Left ventricle myocardium inferior (tissue), 1 donor: ENCODE measurements around the gene HDAC3. TPM values are rescaled to one million over a fixed set of nuclear protein-coding genes. Genes with fewer than 3 reads are reported as not detected.

ENCODE experiments used
- DNase-seq: peaks from one replicate; pipeline ENCODE4 v3.0.0-alpha.2; 2020
- H3K27ac ChIP-seq: fragments of 200-600 bp; replicated peaks from 2 replicates; pipeline ENCODE4 v1.8.0; 2021
- H3K27me3 ChIP-seq: fragments of 200-600 bp; 2 replicates; pipeline ENCODE4 v1.8.0; 2021; ENCODE audit warnings: low read depth
- H3K36me3 ChIP-seq: fragments of 200-600 bp; 2 replicates; pipeline ENCODE4 v1.8.0; 2021
- H3K4me1 ChIP-seq: fragments of 200-600 bp; 2 replicates; pipeline ENCODE4 v1.8.0; 2021
- H3K4me3 ChIP-seq: fragments of 200-600 bp; 2 replicates; pipeline ENCODE4 v1.8.0; 2021; ENCODE audit warnings: mild to moderate bottlenecking, moderate library complexity
- H3K9me3 ChIP-seq: fragments of 200-600 bp; replicated peaks from 2 replicates; pipeline ENCODE4 v1.8.0; 2021
- CTCF ChIP-seq: fragments of 200-600 bp; IDR thresholded peaks from 2 replicates; pipeline ENCODE4 v1.8.0; 2021; ENCODE audit warnings: antibody characterized with exemption, mild to moderate bottlenecking, borderline replicate concordance
- intact Hi-C: fragments of 100-400 bp; cut with micrococcal nuclease; formaldehyde crosslinking; loops from one replicate; pipeline ENCODE4 v1.11.0; 2022
- total RNA-seq: library from RNA; stranded (reverse); fragmentation: NEBNext Ultra II Directional; extraction: Animal tissue kit (Norgen Biotek cat#: 25700); gene quantifications from one replicate; pipeline ENCODE4 v1.2.1, GENCODE V29; 2021
- donor health status: DM: no; HTN: yes; CAD: no; lungs with severe emphysema.

The HDAC3 gene
- total RNA-seq, 1 donor from 2014 or later: 27.4 TPM

- Histone ChIP-seq H3K27ac (no peak overlapping the region), H3K4me1 (no peaks in the 10 kb centered on the region), H3K4me3 (no peak overlapping the region), H3K27me3 (no peaks in the 10 kb centered on the region), H3K36me3 (peaks cover 62% of the 10 kb centered on the region), H3K9me3 (no peaks in the 10 kb centered on the region)
- DNase-seq: no peak
- intact Hi-C loops: loop anchor here (5.0 kb wide), 1 partner anchor 36 kb away; no protein-coding TSS in a partner anchor
- TF ChIP-seq CTCF: no peak
Observed at GRCh38 chr5:141586246-141586645, 50.4 kb downstream of the HDAC3 start.

- peaks cover 68% of the 10 kb centered on the region for H3K36me3 ChIP-seq
- intact Hi-C loops: loop anchor here (5.0 kb wide), 1 partner anchor 37 kb away; no protein-coding TSS in a partner anchor
Observed at GRCh38 chr5:141585594-141585993, 51.1 kb downstream of the HDAC3 start.

GRCh38 chr5:141574122-141574510 is 62.5 kb downstream of the HDAC3 start:
- Histone ChIP-seq H3K4me3 (no peak overlapping the region), H3K36me3 (peaks cover 92% of the 10 kb centered on the region), H3K27me3 (no peaks in the 10 kb centered on the region), H3K4me1 (no peaks in the 10 kb centered on the region), H3K9me3 (no peaks in the 10 kb centered on the region), H3K27ac (no peak overlapping the region)
- intact Hi-C loops: no loop called here
- TF ChIP-seq CTCF: no peak
- DNase-seq: no peak

More at GRCh38 chr5:141585594-141585993, 51.1 kb downstream of the HDAC3 start:
- Histone ChIP-seq H3K4me3 (no peak overlapping the region), H3K9me3 (no peaks in the 10 kb centered on the region), H3K27me3 (no peaks in the 10 kb centered on the region), H3K4me1 (no peaks in the 10 kb centered on the region), H3K27ac (no peak overlapping the region)
- no peak for TF ChIP-seq CTCF
- DNase-seq: no peak

GRCh38 chr5:141573489-141574121 is 63.0 kb downstream of the HDAC3 start:
- intact Hi-C loops: no loop called here

More at GRCh38 chr5:141573489-141574121, 63.0 kb downstream of the HDAC3 start:
- H3K27me3 ChIP-seq: no peaks in the 10 kb centered on the region
- H3K27ac ChIP-seq: no peak overlapping the region
- H3K9me3 ChIP-seq: no peaks in the 10 kb centered on the region
- H3K36me3 ChIP-seq: peaks cover 92% of the 10 kb centered on the region
- H3K4me3 ChIP-seq: no peak overlapping the region
- no peaks in the 10 kb centered on the region for H3K4me1 ChIP-seq
- no peak for DNase-seq
- no peak for TF ChIP-seq CTCF

Other genes starting within 250 kb of the HDAC3 start
- 4.2 TPM for gene PCDHGB4, start 249.2 kb downstream of the HDAC3 start, total RNA-seq
- 8.5 TPM for gene PCDHGA8, start 244.2 kb downstream of the HDAC3 start, total RNA-seq
- 6.0 TPM for gene PCDHGB5, start 238.9 kb downstream of the HDAC3 start, total RNA-seq
- 3.9 TPM for gene PCDHGA9, start 234.1 kb downstream of the HDAC3 start, total RNA-seq
- gene PCDHGB6, start 228.8 kb downstream of the HDAC3 start, total RNA-seq: 5.0 TPM
- 5.0 TPM for gene PCDHGA10, start 223.9 kb downstream of the HDAC3 start, total RNA-seq
- gene PCDHGB7, start 219.2 kb downstream of the HDAC3 start, total RNA-seq: 7.9 TPM
- gene PCDHGA11, start 215.8 kb downstream of the HDAC3 start, total RNA-seq: 3.8 TPM
- gene PCDHGA12, start 206.3 kb downstream of the HDAC3 start, total RNA-seq: 4.8 TPM
- 15.6 TPM for gene PCDHGC3, start 160.9 kb downstream of the HDAC3 start, total RNA-seq
- 1.8 TPM for gene PCDHGC4, start 151.8 kb downstream of the HDAC3 start, total RNA-seq
- gene PCDHGC5, start 147.8 kb downstream of the HDAC3 start, total RNA-seq: 2.9 TPM
- gene DIAPH1, start 17.8 kb downstream of the HDAC3 start, total RNA-seq: 53.1 TPM
- 1.0 TPM for gene RELL2, start 148 bp upstream of the HDAC3 start, total RNA-seq
- 4.7 TPM for gene FCHSD1, start 14.6 kb upstream of the HDAC3 start, total RNA-seq
- gene ARAP3, start 45.4 kb upstream of the HDAC3 start, total RNA-seq: 15.2 TPM
- gene PCDH1, start 241.6 kb upstream of the HDAC3 start, total RNA-seq: 16.1 TPM